SU-DHL-6 (cell line): ENCODE results near the gene SH3BP5.
"Not testable (repeated sequence)": the region's sequence is repeated elsewhere in the genome, so short reads cannot be mapped to it uniquely, and the experiment has no call there.

ENCODE experiments used
- CTCF ChIP-seq: fragments of 200-600 bp; sonication (generic); IDR thresholded peaks from one replicate; pipeline ENCODE4 v1.5.1; 2017; ENCODE audit warnings: antibody characterized with exemption, mild to moderate bottlenecking, low read length, moderate library complexity; ENCODE audit not compliant: insufficient read depth, poor library complexity, severe bottlenecking
- EZH2phosphoT487 ChIP-seq: fragments of 200-600 bp; sonication (generic), shearing (Covaris generic); conservative IDR thresholded peaks from 2 replicates; pipeline ENCODE4 v1.6.1; 2018; ENCODE audit warnings: mild to moderate bottlenecking, antibody characterized with exemption, low read length, moderate library complexity, mixed read lengths

GRCh38 chr3:15356651-15357061 lies 24.3 kb upstream of the SH3BP5 start:
- not testable (repeated sequence) for TF ChIP-seq CTCF, EZH2phosphoT487
